GM18951 (cell line): ENCODE results near the gene CKM.
"Not testable (repeated sequence)": the region's sequence is repeated elsewhere in the genome, so short reads cannot be mapped to it uniquely, and the experiment has no call there.

Source experiments
- POLR2A ChIP-seq: IDR thresholded peaks from 4 replicates; pipeline ENCODE4 v1.6.1; 2011; ENCODE audit warnings: mild to moderate bottlenecking; ENCODE audit not compliant: insufficient read length, insufficient read depth; ENCODE audit errors: extremely low read depth
- in situ Hi-C: fragments of 300-500 bp; cut with MboI; formaldehyde crosslinking; loops from one replicate; pipeline ENCODE4 v1.12.0; 2022; ENCODE audit warnings: low sequenced_read_pairs, mixed read lengths, inconsistent platforms; ENCODE audit not compliant: unreplicated experiment

Gene CKM

GRCh38 chr19:45279587-45280192, 43.0 kb downstream of the CKM start:
- in situ Hi-C loops = no loop called here
- no peak for TF ChIP-seq POLR2A

- in situ Hi-C loops = no loop called here
- no peak for TF ChIP-seq POLR2A
Observed at GRCh38 chr19:45278087-45278486, 44.6 kb downstream of the CKM start.

GRCh38 chr19:45276284-45276687, 46.4 kb downstream of the CKM start:
- in situ Hi-C loops = no loop called here
- no peak for TF ChIP-seq POLR2A

GRCh38 chr19:45275370-45275971, 47.2 kb downstream of the CKM start:
- in situ Hi-C loops = no loop called here
- no peak for TF ChIP-seq POLR2A

- no peak for TF ChIP-seq POLR2A
- in situ Hi-C loops = no loop called here
Observed at GRCh38 chr19:45273521-45273855, 49.2 kb downstream of the CKM start.

GRCh38 chr19:45271735-45272108, 51.0 kb downstream of the CKM start:
- no peak for TF ChIP-seq POLR2A
- in situ Hi-C loops = no loop called here

GRCh38 chr19:45271098-45271734, 51.5 kb downstream of the CKM start:
- TF ChIP-seq POLR2A = no peak
- in situ Hi-C loops = no loop called here

GRCh38 chr19:45269939-45270338, 52.7 kb downstream of the CKM start:
- in situ Hi-C loops = not testable (repeated sequence)

GRCh38 chr19:45267296-45267695, 55.4 kb downstream of the CKM start:
- no peak for TF ChIP-seq POLR2A
- in situ Hi-C loops = no loop called here

- in situ Hi-C loops = no loop called here
- no peak for TF ChIP-seq POLR2A
Observed at GRCh38 chr19:45265375-45265774, 57.3 kb downstream of the CKM start.

GRCh38 chr19:45264781-45265317, 57.8 kb downstream of the CKM start:
- no peak for TF ChIP-seq POLR2A
- in situ Hi-C loops = no loop called here

GRCh38 chr19:45263013-45263412, 59.7 kb downstream of the CKM start:
- TF ChIP-seq POLR2A = no peak

GRCh38 chr19:45262570-45262969, 60.1 kb downstream of the CKM start:
- in situ Hi-C loops = no loop called here

More at GRCh38 chr19:45263013-45263412, 59.7 kb downstream of the CKM start:
- in situ Hi-C loops = no loop called here

GRCh38 chr19:45258862-45259261, 63.8 kb downstream of the CKM start:
- in situ Hi-C loops = no loop called here
- no peak for TF ChIP-seq POLR2A

More at GRCh38 chr19:45262570-45262969, 60.1 kb downstream of the CKM start:
- no peak for TF ChIP-seq POLR2A
